B cell (primary cell): ENCODE data around the gene SSBP3. TPM values are rescaled to one million over a fixed set of nuclear protein-coding genes. Genes with fewer than 3 reads are reported as not detected.

Source experiments
- ATAC-seq: fragments of 200-7000 bp; cut with Tn5 transposase; one replicate; pipeline ENCODE4 v1.10.0; 2021; ENCODE audit warnings: low read depth, mild to moderate bottlenecking, moderate number of reproducible peaks, moderate library complexity
- CTCF ChIA-PET: fragments of 350-600 bp; sonication (Branson Sonifier 250); formaldehyde crosslinking; loops from one replicate; lab custom pipeline; 2021; ENCODE audit warnings: antibody characterized with exemption, inconsistent platforms; lab: Charles Lee
- POLR2A ChIA-PET: fragments of 350-600 bp; sonication (Branson Sonifier 250); formaldehyde crosslinking; loops from one replicate; lab custom pipeline; 2021; ENCODE audit warnings: antibody characterized with exemption; lab: Charles Lee
- DNase-seq: peaks from one replicate; pipeline ENCODE4 v3.0.0; 2013
- H2AFZ ChIP-seq: 2 replicates; pipeline ENCODE4 v1.6.1; 2012; ENCODE audit warnings: mild to moderate bottlenecking, low read depth, low read length; ENCODE audit not compliant: insufficient read depth, poor library complexity, severe bottlenecking
- H3K27ac ChIP-seq, 2 donors: 1 replicate in 1 of 2; 2 replicates in 1 of 2; pipeline ENCODE4 v1.5.1; 2012 to 2013; ENCODE audit warnings: low read length in 2 of 2, mild to moderate bottlenecking in 2 of 2, moderate library complexity in 1 of 2
- H3K27me3 ChIP-seq, 4 experiments: fragments of 200-600 bp in 1 of 4; sonication (generic) in 1 of 4; replicated peaks in 1 of 4; 1 replicate in 2 of 4; 2 replicates in 2 of 4; pipeline versions ENCODE4 v1.6.1 to v1.7.0; 2013 to 2016; ENCODE audit warnings: low read length in 3 of 4, mild to moderate bottlenecking in 2 of 4, mixed read lengths in 1 of 4, moderate library complexity in 1 of 4; ENCODE audit not compliant: insufficient read depth in 4 of 4, control insufficient read depth in 3 of 4; ENCODE audit errors: control extremely low read depth in 1 of 4
- H3K36me3 ChIP-seq, 2 experiments: replicated peaks in 1 of 2; 1 replicate in 1 of 2; 2 replicates in 1 of 2; pipeline versions ENCODE4 v1.6.1 to v1.7.1; 2013; ENCODE audit warnings: low read length in 1 of 2; ENCODE audit not compliant: insufficient read depth in 2 of 2, control insufficient read depth in 1 of 2; ENCODE audit errors: control extremely low read depth in 1 of 2, extremely low read depth in 1 of 2
- H3K4me1 ChIP-seq, 2 donors: fragments of 200-600 bp in 1 of 2; sonication (generic) in 1 of 2; 1 replicate in 1 of 2; 2 replicates in 1 of 2; pipeline versions ENCODE4 v1.5.1 to v1.6.1; 2013 to 2017; ENCODE audit warnings: low read length in 2 of 2; ENCODE audit not compliant: control insufficient read depth in 2 of 2, insufficient read depth in 2 of 2
- H3K4me2 ChIP-seq: replicated peaks from 2 replicates; pipeline ENCODE3; 2012; ENCODE audit warnings: mild to moderate bottlenecking, low read depth, low read length; ENCODE audit not compliant: poor library complexity, severe bottlenecking
- H3K4me3 ChIP-seq, 5 experiments: fragments of 200-600 bp in 1 of 5; sonication (generic) in 1 of 5; 1 replicate in 3 of 5; 2 replicates in 2 of 5; pipeline versions ENCODE4 v1.5.1 to v1.7.0; 2011 to 2016; ENCODE audit warnings: low read length in 4 of 5, mild to moderate bottlenecking in 4 of 5, low read depth in 2 of 5, control low read depth in 1 of 5, moderate library complexity in 1 of 5; ENCODE audit not compliant: insufficient read depth in 1 of 5; ENCODE audit errors: control extremely low read depth in 1 of 5, extremely low read depth in 1 of 5
- H3K79me2 ChIP-seq: fragments of 200-600 bp; sonication (generic); one replicate; pipeline ENCODE4 v1.6.0; 2016; ENCODE audit warnings: low read length; ENCODE audit not compliant: control insufficient read depth, insufficient read depth
- H3K9ac ChIP-seq: fragments of 200-600 bp; sonication (generic); 2 replicates; pipeline ENCODE4 v1.6.1; 2017; ENCODE audit warnings: mild to moderate bottlenecking, low read length, moderate library complexity
- H3K9me3 ChIP-seq, 3 donors: one replicate each; pipeline versions ENCODE4 v1.6.1 to v1.7.1; 2013; ENCODE audit warnings: low read length in 2 of 3; ENCODE audit not compliant: control insufficient read depth in 2 of 3, insufficient read depth in 1 of 3; ENCODE audit errors: control extremely low read depth in 1 of 3
- H4K20me1 ChIP-seq: 2 replicates; pipeline ENCODE4 v1.6.0; 2012; ENCODE audit warnings: mild to moderate bottlenecking, low read length; ENCODE audit not compliant: insufficient read depth, control insufficient read depth, poor library complexity, severe bottlenecking
- H3K27ac Mint-ChIP-seq: one replicate; pipeline ENCODE4 v1.8.0; 2021; ENCODE audit warnings: mixed read lengths
- H3K27me3 Mint-ChIP-seq: one replicate; pipeline ENCODE4 v1.8.0; 2021; ENCODE audit warnings: mixed read lengths
- H3K4me1 Mint-ChIP-seq: one replicate; pipeline ENCODE4 v1.8.0; 2021; ENCODE audit warnings: mixed read lengths
- H3K4me3 Mint-ChIP-seq: one replicate; pipeline ENCODE4 v1.8.0; 2021; ENCODE audit warnings: mixed read lengths
- H3K9me3 Mint-ChIP-seq: one replicate; pipeline ENCODE4 v1.8.0; 2022; ENCODE audit warnings: mixed read lengths; ENCODE audit not compliant: insufficient read depth
- EZH2 ChIP-seq: IDR thresholded peaks from 2 replicates; pipeline ENCODE4 v1.6.1; 2012; ENCODE audit warnings: borderline replicate concordance, low read depth, mild to moderate bottlenecking, moderate library complexity, low read length; ENCODE audit not compliant: insufficient read depth, poor library complexity, severe bottlenecking
- WGBS: methylation state at CpG from one replicate; pipeline ENCODE4 v1.1.5; 2013; ENCODE audit warnings: missing lambda C conversion rate; ENCODE audit not compliant: insufficient coverage; 5-methylcytosine and 5-hydroxymethylcytosine counted together
- intact Hi-C: fragments of 100-400 bp; cut with micrococcal nuclease; formaldehyde crosslinking; loops from one replicate; pipeline ENCODE4 v1.10.0; 2022
- polyA plus RNA-seq: library from polyadenylated mRNA; depleted of rRNA; stranded (reverse); fragments of >200 nt; gene quantifications from 2 replicates; pipeline ENCODE4 v1.2.3, GENCODE V29; 2012
- total RNA-seq, 2 donors: library from RNA; stranded (reverse); fragments of 120-200 nt in 1 of 2; gene quantifications; 1 replicate in 1 of 2; 2 replicates in 1 of 2; pipeline versions ENCODE4 v1.2.3 to v1.2.4, GENCODE V29; 2013 to 2022
- TF ChIP-seq, protein P1 (sequence below): fragments of 200-600 bp; IDR thresholded peaks from one replicate; pipeline ENCODE4 v1.8.0; 2022; ENCODE audit warnings: antibody characterized with exemption, mild to moderate bottlenecking

Gene SSBP3
- total and polyA plus RNA-seq, 2 donors (not counting 1 experiment from before 2014, with no cell fraction given): 16.9 to 30.7 TPM

DNA sequence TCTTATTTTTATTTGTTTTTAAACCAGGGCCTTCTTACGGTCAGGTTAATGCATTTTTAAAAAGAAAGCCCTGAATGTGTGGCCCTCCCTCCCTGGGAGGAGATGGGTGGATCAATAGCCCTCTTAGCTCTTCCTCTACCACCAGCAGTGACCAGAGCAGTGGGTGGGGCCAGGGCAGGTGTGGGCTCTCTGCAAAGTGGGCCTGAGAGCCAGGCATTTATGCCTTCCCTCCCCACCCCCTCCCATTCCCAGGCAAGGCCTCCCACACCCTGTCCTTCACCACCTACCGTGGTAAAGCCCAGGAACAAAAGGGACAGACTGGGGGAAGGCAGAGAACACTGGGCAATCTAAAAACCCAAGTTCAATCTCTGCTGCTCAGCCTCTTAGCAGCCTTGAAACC, 63.9 kb downstream of the SSBP3 start:
- H3K4me3 ChIP-seq: no peak overlapping the region
- CTCF ChIA-PET: no interaction called here
- no peaks in the 10 kb centered on the region for H4K20me1 ChIP-seq
- no peaks in the 10 kb centered on the region for H3K27me3 Mint-ChIP-seq
- ATAC-seq (no peak), DNase-seq (no peak)
- POLR2A ChIA-PET: no interaction called here
- no peak overlapping the region for H3K4me2 ChIP-seq
- no peak overlapping the region for H3K27ac Mint-ChIP-seq
- intact Hi-C loops: no loop called here
- TF ChIP-seq, protein P1, sequence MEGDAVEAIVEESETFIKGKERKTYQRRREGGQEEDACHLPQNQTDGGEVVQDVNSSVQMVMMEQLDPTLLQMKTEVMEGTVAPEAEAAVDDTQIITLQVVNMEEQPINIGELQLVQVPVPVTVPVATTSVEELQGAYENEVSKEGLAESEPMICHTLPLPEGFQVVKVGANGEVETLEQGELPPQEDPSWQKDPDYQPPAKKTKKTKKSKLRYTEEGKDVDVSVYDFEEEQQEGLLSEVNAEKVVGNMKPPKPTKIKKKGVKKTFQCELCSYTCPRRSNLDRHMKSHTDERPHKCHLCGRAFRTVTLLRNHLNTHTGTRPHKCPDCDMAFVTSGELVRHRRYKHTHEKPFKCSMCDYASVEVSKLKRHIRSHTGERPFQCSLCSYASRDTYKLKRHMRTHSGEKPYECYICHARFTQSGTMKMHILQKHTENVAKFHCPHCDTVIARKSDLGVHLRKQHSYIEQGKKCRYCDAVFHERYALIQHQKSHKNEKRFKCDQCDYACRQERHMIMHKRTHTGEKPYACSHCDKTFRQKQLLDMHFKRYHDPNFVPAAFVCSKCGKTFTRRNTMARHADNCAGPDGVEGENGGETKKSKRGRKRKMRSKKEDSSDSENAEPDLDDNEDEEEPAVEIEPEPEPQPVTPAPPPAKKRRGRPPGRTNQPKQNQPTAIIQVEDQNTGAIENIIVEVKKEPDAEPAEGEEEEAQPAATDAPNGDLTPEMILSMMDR: no peak
- no peak for TF ChIP-seq EZH2
- H3K9me3 Mint-ChIP-seq: no peaks in the 10 kb centered on the region
- peaks cover 41% of the 10 kb centered on the region for H3K79me2 ChIP-seq
- H3K27me3 ChIP-seq: no peaks in the 10 kb centered on the region
- no peak overlapping the region for H3K9ac ChIP-seq
- peaks cover 7% of the 10 kb centered on the region for H3K4me1 Mint-ChIP-seq
- no peaks in the 10 kb centered on the region for H3K4me1 ChIP-seq
- 92% methylated on average over 1 of the region's 2 CpGs for WGBS
- peaks cover 0 to 2% of the 10 kb centered on the region in 2 experiments for H3K36me3 ChIP-seq
- peaks cover 0 to 2% (median 0%) of the 10 kb centered on the region in 3 donors for H3K9me3 ChIP-seq
- no peak overlapping the region for H3K27ac ChIP-seq
- no peak overlapping the region for H2AFZ ChIP-seq
- no peak overlapping the region for H3K4me3 Mint-ChIP-seq

DNA sequence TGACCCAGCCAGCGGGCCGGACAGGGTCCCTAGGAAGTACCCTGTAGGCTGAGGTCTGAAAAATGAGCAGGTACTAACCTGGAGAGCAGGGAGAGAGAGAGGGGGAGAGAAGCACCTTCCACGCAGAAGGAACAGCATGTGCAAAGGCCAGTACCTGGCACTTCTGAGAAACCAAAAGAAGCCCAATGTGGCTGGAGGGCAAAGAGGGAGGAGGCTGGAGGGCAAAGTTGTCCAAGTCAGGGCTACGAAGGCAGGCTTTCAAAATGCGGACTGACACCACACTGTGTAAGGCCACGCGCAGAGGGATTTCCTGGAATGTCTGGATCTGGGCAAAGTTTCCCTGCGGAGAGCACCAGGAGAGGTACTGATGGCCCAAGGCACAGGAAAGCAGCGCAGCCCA, 64.4 kb downstream of the SSBP3 start:
- Histone ChIP-seq H2AFZ (no peak overlapping the region), H3K9ac (no peak overlapping the region), H4K20me1 (no peaks in the 10 kb centered on the region), H3K36me3 (peaks cover 0 to 2% of the 10 kb centered on the region in 2 experiments), H3K4me3 (no peak overlapping the region), H3K4me2 (no peak overlapping the region), H3K4me1 (no peaks in the 10 kb centered on the region), H3K79me2 (peaks cover 43% of the 10 kb centered on the region), H3K27ac (no peak overlapping the region), H3K9me3 (peaks cover 0 to 2% (median 0%) of the 10 kb centered on the region in 3 donors), H3K27me3 (no peaks in the 10 kb centered on the region)
- Mint-ChIP-seq H3K4me1 (peaks cover 8% of the 10 kb centered on the region), H3K27ac (no peak overlapping the region), H3K27me3 (no peaks in the 10 kb centered on the region), H3K9me3 (no peaks in the 10 kb centered on the region), H3K4me3 (no peak overlapping the region)
- ChIA-PET POLR2A (no interaction called here), CTCF (no interaction called here)
- WGBS: 99% methylated on average over 9 of the region's 9 CpGs
- ATAC-seq: no peak
- TF ChIP-seq, protein P1: no peak
- no peak for DNase-seq
- intact Hi-C loops: no loop called here
